ENCODE measurements around the gene ZNF441. TPM values are rescaled to one million over a fixed set of nuclear protein-coding genes. Genes with fewer than 3 reads are reported as not detected.

Gene ZNF441
- not detected for polyA plus RNA-seq (2012; ENCODE audit: insufficient read depth, insufficient read length)

GRCh38 chr19:11766597-11767591, at the start of gene ZNF441:
Gene ZNF441, plus strand, starts transcription at chr19:11767000. Its CDS starts 194 bp downstream, at chr19:11767194.
- H3K4me3 ChIP-seq (ENCODE audit: low read length): no peak within 1 kb of the TSS
- no peak for DNase-seq (ENCODE audit: low read depth, low spot score)

DNA sequence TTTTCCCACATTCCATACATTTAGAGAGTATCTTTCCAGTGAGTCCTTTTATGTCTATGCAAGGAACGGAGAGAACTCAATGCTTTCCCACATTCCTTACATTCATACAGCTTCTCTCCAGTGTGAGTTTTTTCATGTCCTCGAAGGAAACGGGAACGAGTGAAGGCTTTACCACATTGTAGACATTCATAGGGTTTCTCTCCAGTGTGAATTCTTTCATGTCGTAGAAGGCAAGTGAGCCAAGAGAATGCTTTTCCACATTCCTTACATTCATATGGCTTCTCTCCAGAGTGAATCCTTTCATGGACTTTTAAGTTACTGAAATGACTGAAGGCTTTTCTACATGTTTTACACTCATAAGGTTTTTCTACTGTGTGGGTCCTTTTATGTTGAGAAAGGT, 45.1 kb upstream of the ZNF441 start:
- no peak for DNase-seq (ENCODE audit: low read depth, low spot score)
- no peak overlapping the region for H3K4me3 ChIP-seq (ENCODE audit: low read length)

DNA sequence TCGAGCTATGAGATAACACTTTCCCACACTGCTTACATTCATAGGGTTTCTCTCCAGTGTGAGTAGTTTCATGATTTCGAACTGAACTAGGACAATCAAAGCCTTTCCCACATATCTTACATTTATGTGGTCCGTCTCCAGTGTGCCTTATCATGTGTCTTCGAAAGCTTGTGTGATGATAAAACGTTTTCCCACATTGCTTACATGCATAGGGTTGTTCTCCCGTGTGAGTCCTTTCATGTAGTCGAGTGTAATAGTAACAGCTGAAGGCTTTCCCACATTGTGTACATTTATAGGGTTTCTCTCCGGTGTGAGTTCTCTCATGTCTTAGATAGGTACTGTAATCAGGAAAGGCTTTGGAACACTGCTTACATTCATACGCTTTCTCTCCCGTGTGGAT, 44.4 kb upstream of the ZNF441 start:
- no peak for DNase-seq (ENCODE audit: low read depth, low spot score)
- no peak overlapping the region for H3K4me3 ChIP-seq (ENCODE audit: low read length)

GRCh38 chr19:11729586-11729985, 37.2 kb upstream of the ZNF441 start:
- H3K4me3 ChIP-seq (ENCODE audit: low read length): no peak overlapping the region

GRCh38 chr19:11735375-11735774, 31.4 kb upstream of the ZNF441 start:
- no peak for DNase-seq (ENCODE audit: low read depth, low spot score)
- H3K4me3 ChIP-seq (ENCODE audit: low read length): no peak overlapping the region

More at GRCh38 chr19:11729586-11729985, 37.2 kb upstream of the ZNF441 start:
- no peak for DNase-seq (ENCODE audit: low read depth, low spot score)

DNA sequence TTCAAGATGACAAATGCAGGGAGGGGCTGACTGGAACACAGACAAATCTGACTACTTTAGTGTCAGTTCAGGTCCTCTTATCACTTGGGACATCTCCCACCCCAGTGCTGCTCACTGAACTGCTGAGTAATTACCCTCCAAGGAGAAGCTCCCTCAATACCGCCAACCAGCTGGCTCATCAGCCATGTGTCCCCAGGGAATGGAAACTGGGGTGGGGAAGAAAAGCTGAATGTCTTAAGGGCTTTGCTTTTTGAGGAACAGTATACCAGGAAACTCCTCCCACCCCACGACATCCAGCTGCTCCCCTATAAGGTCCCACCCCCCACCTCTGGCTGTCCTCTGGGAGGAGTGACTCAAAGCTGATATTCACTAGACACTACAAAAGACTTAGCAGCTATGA, 30.1 kb upstream of the ZNF441 start:
- DNase-seq (ENCODE audit: low read depth, low spot score): no peak
- no peak overlapping the region for H3K4me3 ChIP-seq (ENCODE audit: low read length)

- H3K4me3 ChIP-seq (ENCODE audit: low read length): peak overlapping the region; percentile 84
Measured at GRCh38 chr19:11737964-11738745, 28.6 kb upstream of the ZNF441 start.

GRCh38 chr19:11738746-11739620, 27.8 kb upstream of the ZNF441 start, which contains the start of gene ZNF823:
Gene ZNF823, minus strand, starts transcription at chr19:11738946. Its CDS starts 127 bp downstream, at chr19:11738819.
- peak; percentile 98 for DNase-seq (ENCODE audit: low read depth, low spot score)
- H3K4me3 ChIP-seq (ENCODE audit: low read length): peak within 1 kb of the TSS; percentile 84

More at GRCh38 chr19:11737964-11738745, 28.6 kb upstream of the ZNF441 start:
- no peak for DNase-seq (ENCODE audit: low read depth, low spot score)

GRCh38 chr19:11745869-11746268, 20.9 kb upstream of the ZNF441 start:
- H3K4me3 ChIP-seq (ENCODE audit: low read length): no peak overlapping the region
- no peak for DNase-seq (ENCODE audit: low read depth, low spot score)

- no peak overlapping the region for H3K4me3 ChIP-seq (ENCODE audit: low read length)
- no peak for DNase-seq (ENCODE audit: low read depth, low spot score)
Measured at GRCh38 chr19:11747277-11747676, 19.5 kb upstream of the ZNF441 start.

- no peak for DNase-seq (ENCODE audit: low read depth, low spot score)
Measured at GRCh38 chr19:11749751-11750150, 17.0 kb upstream of the ZNF441 start.

DNA sequence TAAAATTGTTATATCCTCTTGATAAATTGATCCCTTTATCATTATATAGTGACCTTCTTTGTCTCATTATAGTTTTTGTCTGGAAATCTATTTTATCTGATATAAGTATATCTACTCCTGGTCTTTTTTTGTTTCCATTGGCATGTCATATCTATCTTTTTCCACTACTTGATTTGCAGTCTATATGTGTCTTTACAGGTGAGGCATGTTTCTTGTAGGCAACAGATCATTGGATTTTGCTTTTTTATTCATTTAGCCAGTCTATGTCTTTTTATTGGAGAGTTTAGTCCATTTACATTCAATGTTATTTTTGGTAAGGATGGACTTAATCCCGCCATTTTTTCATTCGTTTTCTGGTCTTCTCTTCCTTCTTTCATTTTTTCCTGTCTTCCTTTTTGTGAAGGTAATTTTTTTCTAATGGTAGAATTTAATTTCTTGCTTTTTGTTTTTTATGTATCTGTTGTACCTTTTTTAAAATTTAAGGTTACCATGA, 14.5 kb upstream of the ZNF441 start:
- DNase-seq (ENCODE audit: low read depth, low spot score): no peak
- H3K4me3 ChIP-seq (ENCODE audit: low read length): no peak overlapping the region

More at GRCh38 chr19:11749751-11750150, 17.0 kb upstream of the ZNF441 start:
- H3K4me3 ChIP-seq (ENCODE audit: low read length): no peak overlapping the region

DNA sequence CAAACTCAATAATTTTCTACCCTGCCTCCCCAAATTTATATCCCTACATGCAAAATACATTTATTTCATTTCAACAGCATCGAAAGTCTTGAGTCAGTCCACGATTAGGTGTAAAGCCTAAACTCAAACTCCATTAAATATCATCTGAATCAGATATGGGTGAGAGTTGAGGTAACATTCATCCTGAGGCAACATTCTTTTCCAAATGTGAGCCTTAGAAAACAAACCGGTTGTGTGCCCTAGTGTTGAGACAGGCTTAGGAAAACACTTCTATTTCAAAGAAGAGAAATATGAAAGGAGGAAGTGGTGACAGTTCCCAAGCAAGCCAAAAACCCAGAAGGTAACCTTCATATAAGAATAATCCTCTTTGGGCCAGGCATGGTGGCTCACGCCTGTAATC, 12.1 kb upstream of the ZNF441 start:
- no peak overlapping the region for H3K4me3 ChIP-seq (ENCODE audit: low read length)
- DNase-seq (ENCODE audit: low read depth, low spot score): no peak

GRCh38 chr19:11756965-11757364, 9.8 kb upstream of the ZNF441 start:
- no peak for DNase-seq (ENCODE audit: low read depth, low spot score)
- H3K4me3 ChIP-seq (ENCODE audit: low read length): no peak overlapping the region

DNA sequence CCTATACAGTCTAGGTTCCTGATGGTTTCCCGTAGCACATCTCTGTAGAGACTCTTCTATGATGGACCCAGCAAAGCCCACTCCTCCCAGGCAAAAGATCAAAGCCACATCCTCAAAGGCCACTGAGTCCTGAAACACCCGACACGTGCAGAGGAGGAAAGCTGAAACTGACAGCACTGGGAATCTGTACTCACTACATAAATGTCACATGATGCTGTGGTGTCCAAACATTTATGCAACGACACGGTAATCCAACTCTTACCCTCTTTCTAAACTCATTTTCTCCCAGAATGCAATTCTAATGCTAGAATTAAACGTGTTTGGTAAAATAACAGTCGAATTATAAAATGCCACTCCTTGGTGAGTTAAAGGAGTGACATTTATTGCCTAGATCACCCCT, 7.0 kb upstream of the ZNF441 start:
- no peak overlapping the region for H3K4me3 ChIP-seq (ENCODE audit: low read length)
- no peak for DNase-seq (ENCODE audit: low read depth, low spot score)

DNA sequence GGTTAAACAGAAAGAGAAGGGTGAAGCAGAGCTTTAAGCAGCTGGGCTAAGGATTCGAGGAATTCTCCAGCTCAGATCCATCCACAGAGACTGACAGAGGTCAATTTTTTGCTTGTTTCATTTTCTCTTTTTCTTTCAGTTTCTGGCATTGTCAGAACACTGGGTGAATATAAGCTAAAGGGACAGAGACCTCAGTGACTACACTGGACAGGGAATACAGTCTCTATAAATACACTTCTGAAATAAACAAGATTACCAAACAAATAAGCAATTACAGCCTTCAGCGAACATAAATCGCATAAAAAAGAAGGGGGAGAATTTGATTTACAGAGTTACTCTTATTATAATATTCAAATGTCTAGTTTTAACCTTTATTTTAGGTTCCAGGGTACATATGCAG, 3.7 kb upstream of the ZNF441 start:
- H3K4me3 ChIP-seq (ENCODE audit: low read length): no peak overlapping the region
- DNase-seq (ENCODE audit: low read depth, low spot score): no peak

DNA sequence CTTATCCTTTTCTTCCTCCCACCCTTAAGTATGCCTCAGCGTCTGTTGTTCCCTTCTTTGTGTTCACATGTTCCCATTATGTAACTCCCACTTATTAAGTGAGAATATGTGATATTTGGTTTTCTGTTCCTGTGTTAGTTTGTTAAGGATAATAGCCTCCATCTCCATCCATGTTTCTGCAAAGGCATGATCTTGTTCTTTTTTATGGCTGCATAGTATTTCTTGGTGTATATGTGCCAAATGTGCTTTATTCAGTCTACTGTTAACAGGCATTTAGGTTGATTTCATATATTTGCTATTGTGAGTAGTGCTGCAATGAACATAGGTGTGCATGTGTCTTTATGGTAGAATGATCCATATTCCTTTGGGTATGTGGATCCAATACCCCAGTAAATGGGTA, 3.2 kb upstream of the ZNF441 start:
- no peak for DNase-seq (ENCODE audit: low read depth, low spot score)
- H3K4me3 ChIP-seq (ENCODE audit: low read length): no peak overlapping the region

GRCh38 chr19:11767633-11768133, 883 bp downstream of the ZNF441 start:
- no peak for DNase-seq (ENCODE audit: low read depth, low spot score)
- H3K4me3 ChIP-seq (ENCODE audit: low read length): no peak overlapping the region
